Activated B cell treated with CpG ODN at 0.5 μM for 24 hours (primary cell): ENCODE measurements around the gene LHFPL2. TPM values are rescaled to one million over a fixed set of nuclear protein-coding genes. Genes with fewer than 3 reads are reported as not detected.

Experiments
- ATAC-seq: fragments of 200-7000 bp; cut with Tn5 transposase; one replicate; pipeline ENCODE4 v1.10.0; 2021; ENCODE audit warnings: low read depth, mild to moderate bottlenecking, moderate library complexity
- CTCF ChIA-PET: fragments of 350-600 bp; sonication (Branson Sonifier 250); formaldehyde crosslinking; loops from one replicate; lab custom pipeline; 2021; ENCODE audit warnings: antibody characterized with exemption; lab: Charles Lee
- POLR2A ChIA-PET: fragments of 350-600 bp; sonication (Branson Sonifier 250); formaldehyde crosslinking; loops from one replicate; lab custom pipeline; 2021; ENCODE audit warnings: antibody characterized with exemption; lab: Charles Lee
- DNase-seq: peaks from one replicate; pipeline ENCODE4 v3.0.0; 2022
- H3K27ac Mint-ChIP-seq: one replicate; pipeline ENCODE4 v1.8.0; 2020; ENCODE audit warnings: mixed read lengths
- H3K27me3 Mint-ChIP-seq: one replicate; pipeline ENCODE4 v1.8.0; 2021; ENCODE audit warnings: mixed read lengths
- H3K36me3 Mint-ChIP-seq: one replicate; pipeline ENCODE4 v1.8.0; 2021; ENCODE audit warnings: low read depth, mixed read lengths
- H3K4me1 Mint-ChIP-seq: one replicate; pipeline ENCODE4 v1.8.0; 2021; ENCODE audit warnings: mixed read lengths
- H3K4me3 Mint-ChIP-seq: one replicate; pipeline ENCODE4 v1.8.0; 2020; ENCODE audit warnings: mild to moderate bottlenecking, mixed read lengths
- H3K9me3 Mint-ChIP-seq: one replicate; pipeline ENCODE4 v1.8.0; 2020; ENCODE audit warnings: mixed read lengths
- intact Hi-C: fragments of 100-400 bp; cut with micrococcal nuclease; formaldehyde crosslinking; loops from one replicate; pipeline ENCODE4 v1.15.1; 2024
- total RNA-seq: library from RNA; stranded (reverse); gene quantifications from 2 replicates; pipeline ENCODE4 v1.2.3, GENCODE V29; 2022
- TF ChIP-seq, protein P1 (sequence below): fragments of 200-600 bp; IDR thresholded peaks from one replicate; pipeline ENCODE4 v1.8.0; 2022; ENCODE audit warnings: antibody characterized with exemption, mild to moderate bottlenecking

Gene LHFPL2
- total RNA-seq, 1 donor from 2014 or later: 12.0 TPM

DNA sequence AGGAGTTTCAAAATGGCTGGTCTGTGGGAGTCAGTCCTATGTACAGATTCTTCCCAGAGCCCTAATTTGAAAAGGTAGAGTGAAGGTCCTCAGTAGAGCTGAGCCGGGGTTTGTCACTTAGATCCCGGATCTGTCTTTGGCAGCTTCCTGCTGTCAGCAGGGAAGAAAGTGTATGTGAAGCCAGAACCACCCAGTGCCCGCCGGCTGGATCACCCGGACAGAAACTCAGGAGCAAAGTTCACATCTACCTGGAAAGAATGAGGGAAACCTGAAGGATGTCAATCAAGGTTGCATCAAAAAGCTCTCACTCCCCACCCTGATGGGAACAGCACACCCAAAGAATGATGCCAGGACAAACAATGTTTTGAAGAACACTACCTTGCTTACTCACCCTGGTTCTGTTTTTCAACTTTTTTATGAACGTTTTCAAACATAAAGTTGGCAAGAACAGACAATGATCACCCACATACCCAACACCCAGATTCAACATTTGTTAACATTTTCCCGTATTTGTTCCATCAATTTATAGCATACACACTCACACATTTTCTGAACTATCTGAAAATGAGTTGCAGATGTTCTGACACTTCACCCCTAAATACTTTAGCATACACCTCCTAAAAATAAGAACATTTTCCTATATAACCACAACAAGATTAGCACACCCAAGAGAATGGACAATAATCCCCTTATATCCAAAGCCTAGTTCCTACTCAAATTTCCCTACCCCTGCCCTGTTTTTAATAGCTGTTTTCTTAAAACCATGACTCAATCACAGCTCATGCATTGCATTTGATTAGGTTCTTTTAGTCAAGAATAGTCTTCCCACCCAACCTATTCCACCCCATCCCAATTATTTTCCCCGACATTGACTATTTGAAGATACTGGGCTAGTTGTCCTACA lies 133.9 kb downstream of the LHFPL2 start:
- peaks cover 1% of the 10 kb centered on the region for H3K9me3 Mint-ChIP-seq
- H3K27ac Mint-ChIP-seq: no peak overlapping the region
- H3K4me3 Mint-ChIP-seq: no peak overlapping the region
- ATAC-seq: no peak
- CTCF ChIA-PET: no interaction called here
- H3K36me3 Mint-ChIP-seq: peaks cover 15% of the 10 kb centered on the region
- H3K4me1 Mint-ChIP-seq: peaks cover 17% of the 10 kb centered on the region
- no peaks in the 10 kb centered on the region for H3K27me3 Mint-ChIP-seq
- DNase-seq: no peak
- intact Hi-C loops: no loop called here
- POLR2A ChIA-PET: no interaction called here
- TF ChIP-seq, protein P1, sequence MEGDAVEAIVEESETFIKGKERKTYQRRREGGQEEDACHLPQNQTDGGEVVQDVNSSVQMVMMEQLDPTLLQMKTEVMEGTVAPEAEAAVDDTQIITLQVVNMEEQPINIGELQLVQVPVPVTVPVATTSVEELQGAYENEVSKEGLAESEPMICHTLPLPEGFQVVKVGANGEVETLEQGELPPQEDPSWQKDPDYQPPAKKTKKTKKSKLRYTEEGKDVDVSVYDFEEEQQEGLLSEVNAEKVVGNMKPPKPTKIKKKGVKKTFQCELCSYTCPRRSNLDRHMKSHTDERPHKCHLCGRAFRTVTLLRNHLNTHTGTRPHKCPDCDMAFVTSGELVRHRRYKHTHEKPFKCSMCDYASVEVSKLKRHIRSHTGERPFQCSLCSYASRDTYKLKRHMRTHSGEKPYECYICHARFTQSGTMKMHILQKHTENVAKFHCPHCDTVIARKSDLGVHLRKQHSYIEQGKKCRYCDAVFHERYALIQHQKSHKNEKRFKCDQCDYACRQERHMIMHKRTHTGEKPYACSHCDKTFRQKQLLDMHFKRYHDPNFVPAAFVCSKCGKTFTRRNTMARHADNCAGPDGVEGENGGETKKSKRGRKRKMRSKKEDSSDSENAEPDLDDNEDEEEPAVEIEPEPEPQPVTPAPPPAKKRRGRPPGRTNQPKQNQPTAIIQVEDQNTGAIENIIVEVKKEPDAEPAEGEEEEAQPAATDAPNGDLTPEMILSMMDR: no peak

DNA sequence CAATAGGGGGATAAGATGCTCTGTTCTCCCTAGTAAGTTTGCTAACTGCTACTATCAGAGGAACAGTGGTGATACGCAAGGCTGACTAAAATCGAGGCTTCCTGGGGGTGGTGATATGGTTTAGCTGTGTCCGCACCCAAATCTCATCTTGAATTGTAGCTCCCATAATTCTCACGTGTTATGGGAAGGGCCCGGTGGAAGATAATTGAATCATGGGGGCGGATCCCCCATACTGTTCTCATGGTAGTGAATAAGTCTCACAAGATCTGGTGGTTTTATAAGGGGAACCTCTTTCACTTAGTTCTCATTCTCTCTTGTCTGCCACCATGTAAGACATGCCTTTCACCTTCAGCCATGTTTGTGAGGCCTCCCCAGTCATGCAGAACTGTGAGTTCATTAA lies 135.1 kb downstream of the LHFPL2 start:
- POLR2A ChIA-PET: no interaction called here
- DNase-seq: no peak
- Mint-ChIP-seq H3K27ac (no peak overlapping the region), H3K9me3 (peaks cover 1% of the 10 kb centered on the region), H3K4me3 (no peak overlapping the region), H3K36me3 (peaks cover 17% of the 10 kb centered on the region), H3K27me3 (no peaks in the 10 kb centered on the region), H3K4me1 (peaks cover 27% of the 10 kb centered on the region)
- no peak for ATAC-seq
- CTCF ChIA-PET: no interaction called here
- intact Hi-C loops: no loop called here
- TF ChIP-seq, protein P1: no peak

DNA sequence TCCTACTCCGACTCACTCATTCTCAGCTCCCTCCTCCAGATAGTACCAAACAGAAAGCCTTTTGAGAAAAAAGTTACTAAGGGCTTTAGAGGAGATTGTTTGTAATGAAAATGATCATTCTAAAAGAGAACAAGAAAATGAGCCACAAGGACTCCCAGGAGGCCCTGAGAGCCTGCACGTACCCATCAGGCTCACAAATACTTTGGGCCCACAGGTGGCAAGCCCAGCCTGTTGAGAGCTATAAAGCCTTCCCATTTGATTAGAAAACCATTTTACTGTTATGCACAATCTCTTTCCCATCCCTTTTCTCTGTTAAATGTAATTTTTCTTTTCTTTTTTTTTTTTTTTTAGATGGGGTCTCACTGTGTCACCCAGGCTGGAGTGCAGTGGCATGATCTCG lies 136.1 kb downstream of the LHFPL2 start:
- Mint-ChIP-seq H3K4me1 (peaks cover 27% of the 10 kb centered on the region), H3K27me3 (no peaks in the 10 kb centered on the region), H3K36me3 (peaks cover 17% of the 10 kb centered on the region), H3K4me3 (no peak overlapping the region), H3K27ac (no peak overlapping the region), H3K9me3 (peaks cover 1% of the 10 kb centered on the region)
- intact Hi-C loops: no loop called here
- DNase-seq (no peak), ATAC-seq (no peak)
- ChIA-PET CTCF (interaction anchor here (1.0 to 1.6 kb wide), 2 partner anchors 11 to 21 kb away, joined by 3 to 4 read pairs; no protein-coding TSS in a partner anchor), POLR2A (no interaction called here)
- TF ChIP-seq, protein P1: no peak

DNA sequence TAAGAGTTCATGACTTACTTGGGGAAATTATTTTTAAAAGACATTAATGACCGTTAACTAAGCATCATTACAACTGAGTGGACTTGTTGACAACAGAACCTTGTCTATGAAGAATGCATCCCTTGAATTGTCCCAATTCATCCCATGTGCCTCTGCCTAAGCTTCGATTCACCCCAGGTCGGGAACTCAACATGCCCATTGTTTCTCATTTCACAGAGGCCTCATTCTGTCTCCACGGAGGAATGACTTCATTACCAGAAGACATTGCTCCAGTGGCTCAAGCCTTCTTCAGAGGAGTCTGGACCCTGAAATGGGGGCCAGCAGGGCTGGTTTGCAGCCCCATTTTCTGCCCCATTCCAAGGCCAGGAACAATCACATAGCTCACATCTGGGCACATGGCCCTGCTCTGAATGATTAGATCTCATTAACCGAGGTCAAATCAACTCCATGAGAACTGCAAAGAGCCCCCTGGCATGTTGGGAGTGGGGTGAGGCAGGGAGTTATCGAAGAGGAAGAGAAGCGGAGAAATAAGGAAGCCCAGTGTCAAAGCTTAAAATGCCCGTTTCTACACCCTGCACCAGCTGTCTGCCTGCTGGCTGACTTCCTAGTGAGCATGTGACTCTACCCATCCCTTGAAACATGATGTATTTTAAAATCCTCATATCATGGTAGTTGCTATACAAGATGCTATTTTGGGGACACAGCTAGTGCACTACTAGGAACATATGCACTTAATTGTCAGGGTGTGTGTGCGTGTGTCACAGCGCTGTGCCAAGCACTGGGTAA lies 137.3 kb downstream of the LHFPL2 start:
- H3K4me3 Mint-ChIP-seq: no peak overlapping the region

More for the DNA sequence above, 137.3 kb downstream of the LHFPL2 start:
- CTCF ChIA-PET: interaction anchor here (0.5 to 1.6 kb wide), 4 partner anchors 10 to 401 kb away, joined by 3 to 4 read pairs (median 4); no protein-coding TSS in a partner anchor
- Mint-ChIP-seq H3K4me1 (peaks cover 27% of the 10 kb centered on the region), H3K9me3 (peaks cover 1% of the 10 kb centered on the region), H3K36me3 (peaks cover 20% of the 10 kb centered on the region), H3K27ac (no peak overlapping the region), H3K27me3 (no peaks in the 10 kb centered on the region)
- ATAC-seq (no peak), DNase-seq (no peak)
- POLR2A ChIA-PET: no interaction called here
- TF ChIP-seq, protein P1: no peak
- intact Hi-C loops: loop anchor here (2.0 kb wide), 1 partner anchor 29 kb away; no protein-coding TSS in a partner anchor
